Germinal center (tissue), 1 donor: ENCODE results near the gene TRNP1.
"Not testable (repeated sequence)": the region's sequence is repeated elsewhere in the genome, so short reads cannot be mapped to it uniquely, and the experiment has no call there.

ENCODE experiments used
- DNase-seq: peaks from one replicate; pipeline ENCODE4 v3.0.0; 2012; ENCODE audit warnings: mixed read lengths, low spot score

The TRNP1 gene, protein sequence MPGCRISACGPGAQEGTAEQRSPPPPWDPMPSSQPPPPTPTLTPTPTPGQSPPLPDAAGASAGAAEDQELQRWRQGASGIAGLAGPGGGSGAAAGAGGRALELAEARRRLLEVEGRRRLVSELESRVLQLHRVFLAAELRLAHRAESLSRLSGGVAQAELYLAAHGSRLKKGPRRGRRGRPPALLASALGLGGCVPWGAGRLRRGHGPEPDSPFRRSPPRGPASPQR

DNA sequence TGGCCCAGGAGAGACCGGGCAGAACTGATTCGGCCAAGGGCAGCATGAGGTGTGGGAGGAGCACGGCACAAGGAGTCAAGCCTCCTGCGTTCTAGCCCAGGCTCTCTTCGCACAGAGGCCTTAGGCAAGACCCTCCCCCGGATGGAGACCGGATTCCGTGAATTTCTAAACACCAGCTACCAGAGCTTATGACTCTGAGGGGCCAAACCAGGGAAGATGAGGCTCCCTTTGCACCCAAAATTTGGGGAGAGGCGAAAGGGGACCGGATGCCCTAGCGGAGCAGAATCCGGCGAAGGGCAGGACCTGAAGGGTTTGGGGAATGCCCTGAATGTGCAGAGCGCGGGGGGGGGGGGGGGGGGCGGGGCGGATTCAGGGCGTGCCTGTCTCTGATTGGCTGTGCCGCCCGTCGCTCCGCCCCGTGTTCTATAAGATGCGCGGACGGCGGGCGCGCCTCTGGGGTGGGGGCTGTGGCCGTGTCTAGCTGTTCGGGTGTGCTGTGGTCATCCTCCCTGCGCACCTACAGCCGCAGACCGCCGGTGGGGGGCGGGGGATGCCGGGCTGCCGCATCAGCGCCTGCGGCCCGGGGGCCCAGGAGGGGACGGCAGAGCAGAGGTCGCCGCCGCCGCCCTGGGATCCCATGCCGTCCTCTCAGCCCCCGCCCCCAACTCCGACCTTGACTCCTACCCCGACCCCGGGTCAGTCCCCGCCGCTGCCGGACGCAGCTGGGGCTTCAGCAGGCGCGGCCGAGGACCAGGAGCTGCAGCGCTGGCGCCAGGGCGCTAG lies at the start of gene TRNP1:
Gene TRNP1 (plus strand): TSS at position 456 of the 783 bp plus-strand sequence. CDS start 95 bp downstream, at position 551.
- peak; percentile 95 for DNase-seq

DNA sequence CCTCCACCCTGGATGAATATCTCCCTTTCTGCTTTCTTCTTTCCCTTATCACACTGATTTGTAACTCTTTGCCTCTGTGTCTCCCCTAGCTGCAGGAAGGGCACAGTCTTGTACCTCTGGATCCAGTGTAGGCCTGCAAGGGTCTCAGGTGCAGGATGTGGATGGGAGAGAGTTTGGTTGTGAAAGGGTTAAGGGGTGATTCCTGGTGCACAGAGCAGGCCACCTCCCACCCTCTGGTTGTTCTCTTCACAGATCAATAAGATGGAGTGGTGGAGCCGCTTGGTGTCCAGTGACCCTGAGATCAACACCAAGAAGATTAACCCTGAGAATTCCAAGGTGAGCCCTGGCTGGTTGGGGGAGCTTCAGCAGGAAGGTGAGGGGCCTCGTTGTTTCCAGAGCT lies 48.4 kb upstream of the TRNP1 start:
- DNase-seq: no peak

DNA sequence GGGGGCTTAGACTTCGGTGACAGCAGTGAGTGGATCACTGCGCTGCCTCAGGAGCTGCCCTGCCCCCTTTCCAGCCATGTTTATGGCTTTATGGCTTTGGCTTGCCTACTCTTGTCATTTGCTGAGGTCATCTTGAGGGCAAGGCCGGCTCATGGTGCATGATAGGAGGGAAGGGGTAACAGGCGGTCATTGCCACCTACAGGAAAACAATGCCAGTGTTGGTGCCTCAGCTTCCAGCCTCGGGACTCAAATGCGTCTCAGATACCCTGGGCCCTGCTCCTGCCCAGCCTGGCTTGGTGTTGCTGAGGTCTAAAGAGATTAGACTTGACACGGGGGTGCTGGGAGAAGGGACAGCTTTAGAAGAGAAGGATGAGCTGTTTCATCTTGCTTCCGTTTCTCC lies 47.8 kb upstream of the TRNP1 start:
- DNase-seq: no peak

DNA sequence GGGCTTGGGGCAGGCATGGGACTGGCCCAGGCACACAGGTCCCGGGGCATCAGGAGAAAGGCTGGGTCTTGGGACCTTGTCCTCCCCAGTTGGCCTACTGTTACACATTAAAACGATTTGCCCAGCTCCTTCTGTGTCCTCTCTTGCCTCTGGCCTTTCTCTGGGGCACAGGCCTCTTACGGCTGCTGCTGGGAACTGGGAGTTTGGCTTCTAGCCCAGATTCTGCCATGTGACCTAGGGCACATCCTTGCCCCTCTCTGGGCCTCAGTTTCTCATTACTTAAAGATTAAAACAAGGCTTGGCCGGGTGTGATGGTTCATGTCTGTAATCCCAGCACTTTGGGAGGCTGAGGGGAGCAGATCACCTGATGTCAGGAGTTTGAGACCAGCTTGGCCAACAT lies 47.2 kb upstream of the TRNP1 start:
- no peak for DNase-seq

DNA sequence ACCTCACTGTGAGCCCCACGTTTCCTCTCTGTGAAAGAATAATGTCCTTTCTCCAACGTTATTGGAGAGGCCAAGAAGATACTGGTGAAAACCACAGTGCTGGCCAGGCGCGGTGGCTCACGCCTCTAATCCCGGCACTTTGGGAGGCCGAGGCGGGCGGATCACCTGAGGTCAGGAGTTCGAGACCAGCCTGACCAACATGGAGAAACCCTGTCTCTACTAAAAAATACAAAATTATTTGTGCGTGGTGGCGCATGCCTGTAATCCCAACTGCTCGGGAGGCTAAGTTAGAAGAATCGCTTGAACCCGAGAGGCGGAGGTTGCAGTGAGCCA lies 44.8 kb upstream of the TRNP1 start:
- DNase-seq: not testable (repeated sequence)

DNA sequence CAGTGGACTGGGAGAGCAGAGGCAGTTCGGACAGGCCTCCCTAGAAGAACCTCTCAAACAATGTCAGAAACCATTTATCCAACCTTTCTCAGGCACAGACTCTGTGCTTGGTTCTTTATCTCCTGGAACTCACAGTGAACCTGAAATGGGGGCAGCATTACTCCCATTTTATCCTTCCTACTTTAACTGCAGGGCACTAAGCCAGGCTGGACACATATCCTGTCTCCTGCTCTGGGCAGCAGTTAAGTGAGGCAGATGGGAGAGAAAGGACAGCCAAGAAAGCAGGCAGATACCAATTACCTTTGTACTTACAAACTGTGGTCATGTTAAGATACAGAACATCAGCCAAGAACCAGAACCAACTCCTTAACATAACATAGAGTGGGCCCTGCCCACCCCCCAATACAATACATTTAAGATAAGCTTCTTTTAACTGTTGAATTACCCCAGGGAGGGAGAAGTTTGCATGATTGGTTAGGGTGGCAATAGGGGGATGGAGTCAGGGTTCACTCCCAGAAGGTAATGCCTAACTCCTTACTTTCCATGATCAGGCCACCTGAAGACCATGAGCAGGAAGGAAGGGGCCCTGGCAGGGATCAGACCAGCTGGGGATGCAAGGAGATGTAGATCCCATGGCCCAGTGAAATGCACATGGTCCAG lies 44.1 kb upstream of the TRNP1 start:
- DNase-seq: no peak

DNA sequence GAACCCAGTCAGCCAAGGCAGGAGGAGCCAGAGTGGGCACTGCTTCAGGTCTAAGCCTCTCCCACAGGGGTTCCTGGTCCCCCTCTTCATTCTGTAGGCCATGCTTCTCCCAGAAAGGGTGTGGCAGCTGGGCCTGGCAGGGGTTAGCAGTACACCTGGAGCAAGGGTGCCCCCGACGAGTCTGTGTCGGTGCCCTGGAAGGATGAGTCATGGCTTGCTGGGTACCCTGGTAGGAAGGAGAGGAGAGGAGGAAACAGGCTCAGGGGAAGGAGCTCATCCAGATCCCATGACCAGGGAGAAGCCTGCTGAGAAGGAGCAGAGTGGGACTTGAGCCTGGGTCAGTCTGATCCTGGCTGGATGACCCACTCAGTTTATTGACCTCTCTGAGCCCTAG lies 43.6 kb upstream of the TRNP1 start:
- DNase-seq: no peak

DNA sequence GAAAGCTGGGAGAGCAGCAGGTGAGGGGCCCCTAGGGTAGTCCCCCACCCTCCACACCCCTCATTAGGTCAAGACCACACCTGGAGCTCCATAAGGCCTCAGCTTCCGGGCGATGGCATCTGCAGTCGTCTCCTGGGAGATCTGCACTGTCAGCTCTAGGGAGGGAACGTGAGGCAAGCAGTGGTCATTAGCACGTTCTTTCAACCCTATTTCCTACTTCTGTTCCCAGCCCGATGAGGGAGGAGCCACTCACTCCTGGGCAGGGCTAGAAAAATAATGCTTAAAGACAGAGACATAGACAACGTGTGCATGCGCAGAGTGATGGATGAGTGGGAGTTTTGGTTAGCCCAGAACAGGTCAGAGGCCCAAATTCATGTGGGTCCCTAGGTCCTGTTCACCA lies 42.9 kb upstream of the TRNP1 start:
- no peak for DNase-seq

DNA sequence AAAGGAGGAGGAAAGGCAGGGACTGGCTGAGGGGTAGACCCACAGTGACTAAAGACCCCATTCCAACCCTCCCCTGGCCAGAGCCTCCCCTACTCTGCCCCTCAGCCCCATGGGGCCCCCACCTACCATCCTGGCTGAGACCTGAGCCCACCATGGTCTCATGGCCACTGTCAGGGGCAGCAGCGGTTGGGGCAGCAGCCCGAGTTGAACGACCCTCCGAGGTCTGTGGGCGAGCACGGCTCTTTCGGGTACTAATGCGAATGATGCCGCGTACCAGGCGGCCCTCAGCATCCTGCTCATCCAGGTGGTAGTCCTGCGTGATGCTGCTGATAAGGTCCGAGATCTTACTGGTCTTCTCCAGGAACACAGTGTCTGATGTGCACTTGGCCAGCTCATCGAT lies 42.3 kb upstream of the TRNP1 start:
- DNase-seq: no peak

DNA sequence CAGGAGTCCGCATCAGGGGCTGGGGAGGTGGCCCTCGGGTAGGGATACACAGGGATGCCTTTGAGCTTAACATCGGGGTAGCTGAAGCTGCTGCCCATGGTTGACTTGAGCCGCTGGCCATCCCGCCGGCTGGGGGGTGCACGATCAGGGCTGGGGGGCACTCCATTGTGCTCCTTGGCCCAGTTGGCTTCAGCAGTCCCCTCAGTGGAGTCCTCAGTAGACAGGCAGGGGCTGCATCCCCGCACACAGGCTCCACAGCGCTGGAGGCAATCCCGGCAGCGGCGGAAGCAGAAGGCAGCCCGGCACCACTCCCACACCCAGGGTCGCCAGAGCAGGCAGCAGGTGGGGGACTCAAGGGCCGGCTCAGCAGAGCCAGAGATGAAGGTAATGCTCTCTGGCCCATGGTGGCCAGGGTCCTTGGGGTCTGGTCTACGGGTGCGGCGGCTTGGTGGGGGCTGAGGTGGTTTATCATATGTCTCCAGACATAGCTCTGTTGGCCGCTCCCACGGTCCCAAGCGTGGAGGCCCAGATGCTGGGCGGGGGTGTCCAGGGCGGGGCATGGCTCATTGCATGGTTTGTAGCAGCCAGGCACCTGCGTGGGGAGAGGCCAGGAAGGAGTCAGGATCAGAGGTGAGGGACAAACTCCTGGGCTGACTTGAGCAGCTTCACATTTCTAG lies 41.5 kb upstream of the TRNP1 start:
- no peak for DNase-seq

DNA sequence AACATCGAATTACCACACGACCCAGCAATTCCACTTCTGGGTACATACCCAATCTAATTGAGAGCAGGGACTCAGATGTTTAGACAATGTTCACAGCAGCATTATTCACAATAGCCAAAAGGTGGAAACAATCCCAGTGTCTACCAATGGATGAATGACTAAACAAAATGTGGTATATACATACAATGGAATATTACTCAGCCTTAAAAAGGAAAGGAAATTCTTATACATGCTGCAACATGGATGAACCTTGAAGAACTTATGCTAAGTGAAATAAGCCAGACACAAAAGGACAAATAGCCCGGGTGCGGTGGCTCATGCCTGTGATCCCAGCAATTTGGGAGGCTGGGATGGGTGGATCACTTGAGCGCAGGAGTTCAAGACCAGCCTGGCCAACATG lies 40.1 kb upstream of the TRNP1 start:
- no peak for DNase-seq

DNA sequence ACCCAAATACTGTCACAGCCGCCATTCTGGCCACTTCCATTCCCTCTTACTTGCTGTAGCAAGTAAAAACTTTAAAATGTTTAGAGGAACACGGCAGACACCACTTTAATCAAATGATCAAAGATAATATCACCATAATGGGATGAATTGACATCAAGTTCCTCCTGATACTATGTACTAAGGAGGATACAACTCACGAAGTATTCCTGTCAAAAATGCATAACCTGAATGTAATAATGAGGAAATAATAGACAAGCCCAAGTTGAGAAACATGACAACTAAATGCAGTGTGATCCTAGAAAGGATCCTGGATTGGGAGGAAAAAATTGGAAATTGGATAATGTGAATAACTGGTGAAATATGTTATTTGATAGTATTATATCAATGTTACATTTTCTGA lies 37.2 kb upstream of the TRNP1 start:
- no peak for DNase-seq

DNA sequence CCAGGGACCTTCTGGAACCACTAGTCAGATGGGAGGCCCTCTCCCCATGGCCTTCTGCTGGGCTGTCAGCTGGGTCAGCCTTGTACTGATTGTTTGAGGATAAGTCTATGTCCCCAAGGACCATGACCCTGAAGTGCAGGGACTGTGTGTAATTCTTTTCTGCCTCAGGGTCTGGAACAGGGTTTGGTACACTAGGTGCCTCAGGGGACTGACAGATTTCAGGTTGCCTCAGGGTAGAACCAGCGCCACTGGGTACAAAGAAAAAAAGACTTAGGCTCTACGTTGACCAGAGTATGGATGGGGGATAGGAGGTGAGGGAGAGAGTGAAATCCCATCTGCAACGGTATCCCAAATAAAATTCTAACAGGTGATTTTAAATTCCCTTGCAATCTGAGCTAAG lies 36.2 kb upstream of the TRNP1 start:
- DNase-seq: no peak

DNA sequence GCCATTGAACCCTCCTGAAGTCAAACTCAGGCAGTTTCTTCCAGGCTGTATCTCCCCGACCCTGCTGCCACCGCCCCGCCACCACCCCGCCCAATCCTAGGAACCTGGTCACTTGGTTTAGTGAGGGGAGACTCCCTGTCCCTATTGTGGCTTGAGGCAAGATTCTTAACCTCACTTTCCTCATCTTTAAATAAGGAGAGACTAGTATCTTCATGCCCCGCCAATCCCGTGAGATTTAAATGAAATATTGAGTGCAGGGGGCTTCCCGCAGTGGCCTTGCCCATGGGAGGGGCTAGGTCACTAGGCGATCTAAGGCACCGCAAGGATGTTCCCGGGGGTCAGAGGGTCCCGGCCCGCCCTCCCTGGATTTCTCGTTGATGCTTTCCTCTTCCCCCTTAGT lies 34.2 kb upstream of the TRNP1 start:
- no peak for DNase-seq

DNA sequence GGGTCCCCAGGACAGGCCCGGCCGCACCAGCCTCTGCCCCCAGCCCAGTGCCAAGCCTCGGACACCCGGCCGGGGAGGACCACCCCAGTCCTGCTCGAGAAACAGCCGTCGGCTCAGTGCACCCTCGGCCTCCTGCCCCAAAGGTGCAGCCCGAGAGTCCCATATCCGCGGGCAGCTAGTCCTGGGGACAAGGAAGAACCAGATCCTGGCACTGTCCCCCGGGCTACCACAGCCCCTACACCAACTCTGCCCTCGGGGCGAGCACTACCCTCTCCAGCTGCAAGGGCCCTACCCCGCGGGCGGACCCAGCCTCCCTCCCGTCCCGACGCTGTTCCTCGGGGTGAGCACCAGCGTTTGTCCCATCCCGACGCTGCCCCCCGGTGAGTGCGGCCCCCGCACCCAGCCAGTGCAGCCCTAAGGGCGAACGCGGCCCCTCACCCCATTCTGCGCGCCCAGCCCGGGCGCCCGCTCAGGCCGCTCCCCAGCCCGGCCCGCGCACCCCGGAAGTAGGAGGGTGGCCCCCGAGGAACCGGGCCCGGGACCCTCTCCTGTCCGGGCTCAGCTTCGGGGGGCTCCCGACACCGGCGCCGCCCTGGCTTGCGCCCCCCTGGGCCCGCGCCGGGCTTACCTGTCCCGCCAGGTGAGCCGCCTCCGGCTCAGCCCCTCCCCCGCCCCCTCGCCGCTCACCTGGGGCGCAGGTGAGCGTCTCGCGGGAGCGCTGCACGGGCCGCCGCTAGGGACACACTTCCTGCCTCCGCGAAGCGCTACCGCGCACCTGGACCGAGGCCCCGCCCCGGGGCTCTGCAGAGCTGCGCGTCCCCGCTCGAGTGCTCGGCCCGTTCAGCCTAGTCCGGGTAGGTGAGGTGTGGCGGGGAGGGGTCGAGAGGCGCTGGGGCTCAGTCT lies 33.5 kb upstream of the TRNP1 start, which contains the start of gene KDF1:
Gene KDF1 (minus strand): TSS at position 747 of the 903 bp plus-strand sequence. CDS start 8,088 bp downstream, outside the sequence.
- DNase-seq: peak; percentile 74

DNA sequence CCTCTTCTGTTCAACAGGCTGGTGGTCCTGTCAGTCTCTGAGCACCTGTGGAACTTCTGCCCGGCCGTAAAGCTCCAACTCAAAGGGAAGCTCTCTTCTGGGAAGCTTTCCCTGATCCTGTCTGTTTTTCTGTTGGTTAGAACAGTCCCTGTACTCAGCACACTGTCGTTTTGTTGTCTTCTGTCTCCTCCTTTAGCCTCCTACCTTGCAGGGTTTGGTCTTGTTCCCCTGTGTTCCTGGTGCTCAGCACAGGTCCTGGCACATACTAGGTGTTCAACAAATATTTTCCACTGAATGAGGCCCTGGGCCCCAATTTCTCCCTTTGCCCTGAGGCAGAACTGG lies 32.9 kb upstream of the TRNP1 start:
- DNase-seq: no peak

DNA sequence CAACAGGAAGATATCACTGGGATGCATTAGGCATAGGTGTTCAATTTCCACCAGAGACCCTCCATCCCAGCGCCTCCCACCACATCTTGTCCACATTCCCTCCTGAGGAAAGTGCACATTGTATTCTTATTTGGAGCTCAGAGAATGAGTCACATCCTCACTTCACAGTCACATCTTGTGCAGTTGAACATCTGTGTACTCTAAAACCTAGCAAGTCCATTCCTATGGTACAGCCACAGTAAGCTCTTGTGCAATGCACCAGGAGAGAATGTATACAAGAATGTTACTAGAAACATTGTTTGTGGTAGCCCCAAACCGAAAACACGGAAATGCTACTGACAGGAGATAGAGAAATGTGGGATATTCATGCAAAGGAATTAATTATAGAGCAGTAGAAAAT lies 31.7 kb upstream of the TRNP1 start:
- no peak for DNase-seq

DNA sequence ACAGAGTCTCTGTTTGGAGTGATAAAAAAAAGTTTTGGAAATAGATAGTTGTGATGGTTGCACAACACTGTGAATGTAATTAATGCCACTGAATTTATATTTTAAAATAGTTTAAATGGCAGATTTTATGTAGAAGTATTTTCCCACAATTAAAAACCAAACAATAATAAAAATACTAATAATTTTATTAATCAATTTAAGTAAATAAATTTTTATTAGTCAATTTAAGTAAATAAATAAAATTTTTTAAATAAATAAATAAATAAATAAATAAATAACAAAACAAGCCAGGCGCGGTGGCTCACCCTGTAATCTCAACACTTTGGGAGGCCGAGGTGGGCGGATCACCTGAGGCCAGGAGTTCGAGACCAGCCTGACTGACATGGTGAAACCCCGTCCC lies 28.3 kb upstream of the TRNP1 start:
- DNase-seq: no peak

DNA sequence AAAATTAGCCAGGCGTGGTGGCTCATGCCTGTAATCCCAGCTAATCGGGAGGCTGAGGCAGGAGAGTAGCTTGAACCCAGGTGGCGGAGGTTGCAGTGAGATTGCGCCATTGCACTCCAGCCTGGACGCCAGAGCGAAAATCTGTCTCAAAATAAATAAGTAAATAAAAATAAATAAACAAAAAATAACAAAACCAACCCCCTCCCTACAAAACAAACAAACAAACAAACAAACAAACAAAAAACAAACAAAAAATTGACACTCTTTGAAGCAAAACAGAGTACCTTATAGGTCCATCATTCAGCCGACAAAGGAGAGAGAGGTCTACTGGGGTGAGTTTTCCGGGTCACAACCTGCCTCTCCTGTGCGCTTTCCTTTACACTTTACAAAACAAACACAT lies 27.9 kb upstream of the TRNP1 start:
- no peak for DNase-seq

DNA sequence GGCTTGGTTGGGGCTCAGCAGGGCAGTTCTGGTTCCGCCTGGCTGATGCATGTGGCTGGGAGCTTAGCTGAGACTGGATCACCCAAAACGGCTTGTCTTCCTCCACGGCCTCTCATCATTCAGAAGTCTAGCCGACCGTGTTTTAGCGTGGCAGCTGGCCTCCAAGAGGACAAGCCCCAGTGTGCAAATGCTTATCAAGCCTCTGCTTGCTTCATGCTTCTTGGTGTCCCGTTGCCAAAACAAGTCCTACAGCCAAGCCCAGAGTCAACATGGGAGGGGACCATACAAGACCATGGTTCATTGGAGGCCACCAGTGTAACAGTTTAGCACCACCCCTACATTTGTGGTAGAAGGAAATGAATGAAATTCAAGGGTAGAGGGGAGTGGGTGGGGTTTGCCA lies 22.7 kb upstream of the TRNP1 start:
- DNase-seq: no peak

DNA sequence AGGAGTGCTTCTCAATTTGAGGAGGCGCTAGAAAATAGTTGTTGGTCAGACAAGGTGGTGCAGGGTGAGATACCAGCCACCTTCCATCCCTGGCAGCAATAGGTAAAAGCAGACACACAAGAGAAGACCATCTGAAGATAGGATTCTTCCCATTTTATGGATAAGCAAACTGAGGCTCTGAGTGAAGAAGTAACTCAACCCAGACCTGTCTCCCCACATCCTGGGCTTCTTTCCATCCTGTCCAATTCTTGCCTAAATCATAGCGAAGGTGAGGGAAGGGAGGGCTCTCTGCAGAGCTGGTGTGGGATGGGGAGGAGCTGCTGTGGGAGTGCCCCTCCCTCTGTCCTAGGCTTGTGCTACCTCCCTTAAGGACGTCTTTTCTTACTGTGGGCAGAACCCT lies 21.9 kb upstream of the TRNP1 start:
- DNase-seq: no peak

DNA sequence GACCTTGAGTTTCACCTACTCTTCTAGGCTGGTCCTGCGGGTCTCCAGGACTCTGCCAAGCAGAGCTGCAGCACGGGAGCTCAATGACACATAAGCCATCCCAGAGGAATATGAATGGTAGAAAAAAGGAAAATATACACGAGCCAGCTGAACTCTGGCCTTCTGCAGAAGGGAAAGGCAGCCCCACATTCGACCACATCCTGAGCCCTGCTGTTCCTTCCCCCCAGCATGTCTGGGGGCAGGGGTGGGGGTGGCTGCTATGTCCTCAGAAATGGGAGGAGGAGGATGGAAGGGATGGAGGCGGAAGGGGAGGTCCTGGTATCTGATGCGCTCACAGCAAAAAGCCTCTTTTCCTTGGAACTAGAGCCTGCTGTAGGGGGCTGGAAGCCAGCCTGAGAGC lies 21.1 kb upstream of the TRNP1 start:
- no peak for DNase-seq
